ENCODE results near the gene SPRTN.

The SPRTN gene

DNA sequence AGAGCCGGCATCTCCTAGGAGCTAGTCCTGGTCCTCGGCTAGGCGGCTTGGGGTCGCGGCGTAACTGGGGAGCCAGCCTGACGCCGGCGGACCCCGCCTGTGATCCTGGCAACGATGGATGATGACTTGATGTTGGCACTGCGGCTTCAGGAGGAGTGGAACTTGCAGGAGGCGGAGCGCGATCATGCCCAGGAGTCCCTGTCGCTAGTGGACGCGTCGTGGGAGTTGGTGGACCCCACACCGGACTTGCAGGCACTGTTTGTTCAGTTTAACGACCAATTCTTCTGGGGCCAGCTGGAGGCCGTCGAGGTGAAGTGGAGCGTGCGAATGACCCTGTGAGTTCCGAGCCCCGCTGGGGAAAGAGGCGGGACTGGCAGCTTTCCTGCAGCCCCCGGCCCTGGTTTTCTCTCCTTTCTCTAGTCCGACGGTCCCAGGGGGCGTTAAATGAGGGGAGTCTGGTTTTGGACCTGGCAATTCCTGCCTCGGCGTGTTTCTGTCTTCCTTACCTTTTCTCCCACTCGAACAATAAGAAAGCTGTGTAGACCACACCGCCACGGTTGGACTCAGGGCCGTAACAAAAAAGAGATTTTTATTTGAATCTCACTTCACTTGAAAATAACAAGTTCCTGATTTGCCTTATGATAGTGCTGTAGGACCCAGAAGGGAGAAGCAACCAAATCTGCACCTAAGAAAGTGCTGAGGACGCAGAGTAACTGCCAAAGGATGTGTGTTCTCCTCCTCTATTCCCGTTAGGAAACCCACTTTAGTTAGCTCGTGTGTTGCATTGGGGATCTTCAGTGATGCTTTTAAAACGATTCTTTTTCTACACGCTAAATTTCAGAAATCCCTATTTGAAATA lies at the start of gene SPRTN:
Gene SPRTN (plus strand): TSS at position 24 of the 859 bp plus-strand sequence. CDS start 91 bp downstream, at position 115.
- DNase-seq (ENCODE audit: low read depth, low spot score), result no peak

- DNase-seq (ENCODE audit: low read depth, low spot score), result no peak
Measured at GRCh38 chr1:231295938-231296337, 42.2 kb upstream of the SPRTN start.

DNA sequence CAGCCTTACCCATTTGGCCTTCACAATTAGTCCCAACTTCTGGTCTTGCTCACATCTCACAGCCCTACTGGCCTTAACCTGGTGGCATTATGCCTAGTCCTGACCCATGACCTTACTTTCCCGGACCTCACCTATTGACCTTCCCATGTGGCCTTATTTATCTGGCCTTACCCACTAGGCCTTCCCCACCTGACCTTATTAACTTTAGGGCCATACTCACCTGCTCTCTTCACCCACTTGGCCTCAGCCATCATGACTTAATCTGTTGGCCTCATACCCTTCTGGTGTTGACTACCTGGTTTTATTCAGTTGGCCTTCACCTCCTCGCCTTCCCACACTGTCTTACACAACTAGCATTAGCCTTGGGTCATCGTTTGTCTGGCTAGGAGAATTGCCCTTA lies 36.1 kb upstream of the SPRTN start:
- DNase-seq (ENCODE audit: low read depth, low spot score), result no peak

GRCh38 chr1:231310391-231310934 lies 27.6 kb upstream of the SPRTN start:
- DNase-seq (ENCODE audit: low read depth, low spot score), result no peak

DNA sequence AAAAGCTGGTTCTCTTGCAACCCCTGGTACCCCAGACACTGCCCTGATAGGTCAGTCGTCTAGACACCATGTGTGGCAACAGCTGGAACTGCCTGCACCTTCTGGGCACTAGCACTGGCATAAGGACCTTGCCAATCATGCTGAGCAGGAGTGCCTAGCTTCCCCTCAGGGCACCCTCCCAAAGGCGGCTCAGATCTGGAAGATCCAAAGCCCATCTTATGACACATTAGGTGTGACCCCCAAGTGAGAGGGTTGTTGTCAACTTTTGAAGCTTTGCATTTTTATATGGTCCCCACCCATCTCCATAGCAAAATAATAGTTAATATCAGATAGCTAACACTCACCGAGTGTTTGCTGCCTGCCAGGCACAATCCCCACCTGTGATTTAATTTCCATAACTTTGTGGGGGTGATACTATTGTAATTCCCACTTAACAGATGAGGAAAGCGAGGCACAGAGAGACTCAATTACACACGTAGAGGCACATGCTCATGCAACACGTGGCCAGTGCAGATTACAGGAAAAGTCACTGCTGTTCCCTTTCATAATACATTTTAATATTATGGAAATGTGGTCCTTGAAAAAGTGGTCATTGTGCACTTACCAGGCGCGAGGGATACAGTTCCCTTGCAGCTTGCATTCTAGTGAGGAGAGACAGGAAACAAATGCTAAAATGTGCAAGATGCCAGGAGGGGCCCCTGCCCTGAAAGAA lies 26.2 kb upstream of the SPRTN start:
- no peak for DNase-seq (ENCODE audit: low read depth, low spot score)

DNA sequence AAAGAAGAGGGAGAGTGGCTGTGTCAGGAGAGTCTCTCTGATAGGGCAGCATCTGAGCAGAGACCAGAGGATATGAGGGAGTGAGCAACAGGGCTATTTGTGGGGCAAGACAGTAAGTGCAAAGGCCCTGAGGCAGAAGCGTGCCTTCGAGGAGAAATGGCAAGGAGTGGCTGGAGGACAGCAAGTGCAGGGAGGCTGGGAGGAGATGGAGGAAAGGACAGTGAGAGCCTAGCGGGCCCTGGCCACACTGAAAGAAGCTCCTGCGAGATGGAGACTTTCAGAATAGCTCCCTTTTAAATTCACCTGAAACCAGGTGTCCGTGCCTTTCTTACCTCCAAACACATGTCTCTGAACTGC lies 25.7 kb upstream of the SPRTN start:
- DNase-seq (ENCODE audit: low read depth, low spot score), result no peak

- DNase-seq (ENCODE audit: low read depth, low spot score), result no peak
Measured at GRCh38 chr1:231313661-231314060, 24.4 kb upstream of the SPRTN start.

DNA sequence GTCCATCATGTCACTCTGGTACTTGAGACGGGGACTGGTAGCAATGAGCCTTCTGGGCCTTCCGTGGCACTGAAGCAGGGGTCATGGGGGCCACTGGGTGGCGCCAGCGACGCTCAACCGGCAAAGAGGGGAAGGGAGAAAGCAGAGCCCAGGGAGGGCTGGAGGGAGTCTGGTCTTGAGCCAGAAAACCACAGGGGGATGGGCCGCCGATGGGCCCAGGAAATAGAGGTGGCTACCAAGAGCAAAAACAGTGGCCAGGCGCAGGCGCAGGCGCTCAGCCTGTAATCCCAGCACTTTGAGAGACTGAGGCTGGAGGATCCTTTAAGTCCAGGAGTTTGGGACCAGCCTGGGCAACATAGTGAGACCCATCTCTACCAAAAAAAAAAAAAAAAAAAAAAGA lies 22.2 kb upstream of the SPRTN start:
- DNase-seq (ENCODE audit: low read depth, low spot score), result no peak

GRCh38 chr1:231317306-231318014 lies 20.6 kb upstream of the SPRTN start:
- no peak for DNase-seq (ENCODE audit: low read depth, low spot score)

GRCh38 chr1:231318015-231318355 lies 20.1 kb upstream of the SPRTN start:
- DNase-seq (ENCODE audit: low read depth, low spot score), result no peak

DNA sequence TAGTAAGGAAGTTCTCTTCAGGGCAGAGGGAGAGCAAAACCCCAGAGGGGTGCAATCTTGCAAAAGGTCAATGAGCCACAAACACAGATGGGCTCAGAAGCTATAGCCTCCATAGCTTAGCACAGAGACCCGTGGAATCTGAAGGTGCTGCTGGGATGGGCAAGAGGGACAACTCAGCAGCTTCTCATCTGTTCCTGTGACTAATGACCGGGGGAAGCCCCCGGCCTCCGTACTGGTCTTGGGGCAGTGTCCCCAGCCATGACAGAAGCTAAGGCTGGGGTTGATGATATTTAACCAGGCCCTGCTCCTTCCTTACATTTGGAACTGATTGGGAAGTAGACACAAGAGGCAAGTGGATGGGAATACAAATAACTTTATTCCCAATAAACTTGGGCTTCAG lies 19.5 kb upstream of the SPRTN start:
- DNase-seq (ENCODE audit: low read depth, low spot score), result no peak

GRCh38 chr1:231319080-231319479 lies 19.0 kb upstream of the SPRTN start:
- no peak for DNase-seq (ENCODE audit: low read depth, low spot score)

DNA sequence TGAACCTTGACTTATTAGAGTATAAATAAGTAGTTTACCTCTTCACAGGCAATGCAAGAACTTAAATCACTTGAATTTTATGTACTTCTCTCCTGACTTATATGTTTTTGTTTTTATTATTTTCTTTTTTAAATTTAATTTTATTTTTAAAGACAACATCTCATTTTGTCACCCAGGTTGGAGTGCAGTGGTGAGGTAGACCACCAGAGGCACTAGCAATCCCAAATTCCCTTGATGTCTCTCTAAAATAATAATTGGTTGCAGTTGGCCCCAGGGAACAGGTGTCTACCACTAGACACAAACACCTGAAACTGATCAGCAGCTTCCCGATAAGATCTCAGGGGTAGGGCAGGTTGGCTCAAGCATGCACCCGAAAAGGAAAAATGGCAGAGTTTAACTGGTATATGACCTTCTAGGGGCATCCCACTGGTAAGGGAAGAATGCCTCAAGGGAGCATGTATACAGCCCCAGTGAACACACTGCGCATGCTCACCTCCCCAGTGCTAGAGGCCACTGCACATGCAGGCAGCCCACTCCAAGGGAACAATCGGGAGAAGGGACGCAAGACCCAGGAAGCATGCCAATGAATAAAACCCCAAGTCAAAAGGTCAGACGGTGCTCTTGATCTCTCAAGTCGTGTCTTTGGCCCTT lies 15.1 kb upstream of the SPRTN start:
- DNase-seq (ENCODE audit: low read depth, low spot score), result no peak

DNA sequence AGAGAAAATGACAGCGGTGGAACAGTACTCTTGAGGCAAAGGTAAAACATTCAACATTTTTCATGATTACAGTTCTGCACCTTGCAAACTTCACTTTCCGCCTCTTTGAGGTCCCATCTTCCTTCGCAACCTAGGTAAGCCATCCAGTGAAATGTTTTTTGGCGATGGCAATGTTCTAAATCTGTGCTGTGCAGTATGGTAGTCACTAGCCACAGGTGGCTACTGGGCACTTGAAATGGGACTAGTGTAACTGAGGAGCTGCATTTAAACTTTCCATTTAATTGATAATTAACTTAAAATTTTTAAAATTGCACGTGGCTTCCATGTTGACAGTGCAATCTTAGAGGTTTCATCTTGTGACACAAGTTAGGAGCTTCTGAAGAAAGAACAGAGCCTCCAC lies 13.4 kb upstream of the SPRTN start:
- no peak for DNase-seq (ENCODE audit: low read depth, low spot score)

- DNase-seq (ENCODE audit: low read depth, low spot score), result no peak
Measured at GRCh38 chr1:231326248-231326647, 11.8 kb upstream of the SPRTN start.

GRCh38 chr1:231327617-231328016 lies 10.5 kb upstream of the SPRTN start:
- no peak for DNase-seq (ENCODE audit: low read depth, low spot score)

DNA sequence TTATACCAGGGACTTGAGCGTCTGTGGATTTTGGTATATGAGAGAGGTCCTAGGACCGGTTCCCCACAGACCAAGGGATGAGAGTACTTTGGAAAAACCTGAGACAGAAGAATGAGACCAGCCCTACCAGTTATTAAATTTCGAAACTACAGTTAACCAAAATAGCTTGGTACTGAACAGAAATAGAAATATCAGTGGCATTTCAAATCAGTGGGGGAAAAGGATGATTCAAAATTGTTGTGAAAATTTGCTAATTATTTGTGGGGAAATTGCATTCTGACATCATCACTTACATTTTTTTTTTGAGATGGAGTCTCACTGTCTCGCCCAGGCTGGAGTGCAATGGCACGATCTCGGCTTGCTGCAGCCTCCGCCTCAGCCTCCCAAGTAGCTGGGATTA lies 8.6 kb upstream of the SPRTN start:
- no peak for DNase-seq (ENCODE audit: low read depth, low spot score)

- no peak for DNase-seq (ENCODE audit: low read depth, low spot score)
Measured at GRCh38 chr1:231332761-231333160, 5.3 kb upstream of the SPRTN start.

- DNase-seq (ENCODE audit: low read depth, low spot score), result no peak
Measured at GRCh38 chr1:231334079-231334666, 3.9 kb upstream of the SPRTN start.

GRCh38 chr1:231334952-231335351 lies 3.1 kb upstream of the SPRTN start:
- no peak for DNase-seq (ENCODE audit: low read depth, low spot score)

Measured in activated naive CD8-positive, alpha-beta T cell treated with anti-CD3 and anti-CD28 coated beads, Interleukin-2, amount 50 U/mL, for 16 hours (primary cell).